Anterior cingulate cortex (tissue), 58 donors: ENCODE results near the gene PTPRN2.

ENCODE experiments used
- DNase-seq, 58 donors: peaks; one replicate each; lab custom pipeline; 2025; lab: John Stamatoyannopoulos, UW

PTPRN2 gene

GRCh38 chr7:158125091-158125490 lies 462.5 kb downstream of the PTPRN2 start:
- DNase-seq, result no peak

- no peak for DNase-seq
These were observed 462.9 kb downstream of the PTPRN2 start for GRCh38 chr7:158124671-158125079.

- DNase-seq, result no peak
These were observed 463.9 kb downstream of the PTPRN2 start for GRCh38 chr7:158123753-158124152.

GRCh38 chr7:158123214-158123613 lies 464.4 kb downstream of the PTPRN2 start:
- no peak for DNase-seq

- no peak for DNase-seq
These were observed 466.1 kb downstream of the PTPRN2 start for GRCh38 chr7:158121441-158122045.

- peak in 1 of 58 donors; percentile 7 for DNase-seq
These were observed 466.9 kb downstream of the PTPRN2 start for GRCh38 chr7:158120716-158121115.

GRCh38 chr7:158120316-158120715 lies 467.3 kb downstream of the PTPRN2 start:
- peak in 11 of 58 donors; percentile 4 to 51 (median 16) for DNase-seq

GRCh38 chr7:158117341-158118222 lies 470.0 kb downstream of the PTPRN2 start:
- DNase-seq, result no peak

- DNase-seq, result no peak
These were observed 471.4 kb downstream of the PTPRN2 start for GRCh38 chr7:158116235-158116634.

GRCh38 chr7:158114056-158114850 lies 473.4 kb downstream of the PTPRN2 start:
- no peak for DNase-seq

- DNase-seq, result no peak
These were observed 474.1 kb downstream of the PTPRN2 start for GRCh38 chr7:158113321-158114025.

GRCh38 chr7:158112571-158113320 lies 474.9 kb downstream of the PTPRN2 start:
- no peak for DNase-seq

- no peak for DNase-seq
These were observed 475.6 kb downstream of the PTPRN2 start for GRCh38 chr7:158111906-158112570.

GRCh38 chr7:158111049-158111751 lies 476.4 kb downstream of the PTPRN2 start:
- DNase-seq, result no peak

- DNase-seq, result no peak
These were observed 477.0 kb downstream of the PTPRN2 start for GRCh38 chr7:158110661-158111048.

GRCh38 chr7:158110034-158110590 lies 477.5 kb downstream of the PTPRN2 start:
- DNase-seq, result no peak

- DNase-seq, result no peak
These were observed 478.1 kb downstream of the PTPRN2 start for GRCh38 chr7:158109364-158110033.
